Stimulated activated effector memory CD8-positive, alpha-beta T cell treated with anti-CD3 and anti-CD28 coated beads, Interleukin-12 subunit alpha, Interleukin-12 subunit beta, amount 100 ng/mL, for 72 hours (primary cell): ENCODE data around the gene IGF2R.
A peak's percentile ranks its signal among the peaks of the same experiment; 100 is the strongest.
"Not testable (repeated sequence)": the region's sequence is repeated elsewhere in the genome, so short reads cannot be mapped to it uniquely, and the experiment has no call there.

ENCODE experiments used
- ATAC-seq: fragments of 150-1000 bp; cut with Tn5 transposase; 2 replicates; pipeline ENCODE4 v1.10.0; 2021
- DNase-seq, 2 donors: peaks; one replicate each; pipeline ENCODE4 v3.0.0; 2021 to 2022; ENCODE audit warnings: low spot score in 2 of 2
- H3K27ac Mint-ChIP-seq: one replicate; pipeline ENCODE4 v1.8.0; 2022; ENCODE audit warnings: mild to moderate bottlenecking, mixed read lengths
- H3K36me3 Mint-ChIP-seq: one replicate; pipeline ENCODE4 v1.8.0; 2022; ENCODE audit warnings: mild to moderate bottlenecking, mixed read lengths
- H3K4me1 Mint-ChIP-seq: one replicate; pipeline ENCODE4 v1.8.0; 2022; ENCODE audit warnings: mixed read lengths
- H3K4me3 Mint-ChIP-seq: one replicate; pipeline ENCODE4 v1.8.0; 2022; ENCODE audit warnings: mild to moderate bottlenecking, mixed read lengths
- H3K9me3 Mint-ChIP-seq: one replicate; pipeline ENCODE4 v1.8.0; 2022; ENCODE audit warnings: mixed read lengths

The IGF2R gene

DNA sequence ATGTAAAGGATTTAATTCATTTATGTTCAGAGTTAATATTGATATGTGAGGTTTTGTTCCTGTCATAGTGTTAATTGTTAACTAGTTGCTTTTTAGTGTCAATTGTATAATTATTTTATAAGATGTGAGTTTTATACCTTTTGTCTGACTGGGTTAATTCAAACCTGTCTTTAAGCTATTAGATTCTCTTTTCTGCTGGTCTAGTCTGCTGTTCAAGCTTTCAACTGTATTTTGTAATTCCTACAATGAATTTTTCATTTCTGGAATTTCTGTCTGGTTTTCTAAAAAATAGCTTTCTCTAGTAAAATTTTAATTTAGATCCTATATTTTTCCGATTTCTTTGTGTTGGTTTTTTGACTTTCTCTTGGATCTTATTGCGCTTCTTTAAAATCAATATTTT is 26.5 kb downstream of the IGF2R start:
- Mint-ChIP-seq H3K27ac (no peak overlapping the region), H3K9me3 (peaks cover 1% of the 10 kb centered on the region), H3K36me3 (peaks cover 89% of the 10 kb centered on the region), H3K4me1 (peaks cover 92% of the 10 kb centered on the region), H3K4me3 (no peak overlapping the region)
- no peak for ATAC-seq
- no peak for DNase-seq

DNA sequence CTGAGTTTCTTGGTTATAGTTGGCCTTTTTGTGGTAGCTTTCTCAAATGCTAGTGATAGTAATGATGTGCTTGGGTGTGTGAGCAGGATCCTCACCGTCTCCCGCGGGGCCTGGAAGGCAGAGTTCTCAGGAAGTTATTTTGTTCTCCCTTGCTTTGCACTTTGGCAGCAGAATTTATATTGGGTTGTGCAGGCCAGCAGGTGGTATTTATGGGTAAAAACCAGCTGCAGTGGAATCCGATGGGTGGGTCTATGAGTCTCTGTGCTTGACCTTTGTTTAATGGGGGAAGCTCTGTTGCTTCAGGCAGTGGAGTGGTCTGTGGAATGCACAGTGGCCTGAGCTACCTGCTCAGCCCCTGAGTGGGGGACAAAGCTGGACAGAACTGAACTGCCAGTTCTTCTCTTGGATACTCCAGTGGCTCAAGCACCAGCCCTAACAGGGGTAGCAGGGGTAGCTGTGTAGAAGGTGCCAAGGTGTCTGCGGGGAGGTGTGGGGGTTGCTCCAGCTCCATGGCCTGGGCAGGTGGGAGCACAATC is 27.3 kb downstream of the IGF2R start:
- ATAC-seq (no peak), DNase-seq (no peak)
- H3K36me3 Mint-ChIP-seq: peaks cover 96% of the 10 kb centered on the region
- H3K9me3 Mint-ChIP-seq: peaks cover 3% of the 10 kb centered on the region
- H3K4me1 Mint-ChIP-seq: peaks cover 92% of the 10 kb centered on the region
- H3K4me3 Mint-ChIP-seq: no peak overlapping the region
- H3K27ac Mint-ChIP-seq: peak overlapping the region; percentile 39

DNA sequence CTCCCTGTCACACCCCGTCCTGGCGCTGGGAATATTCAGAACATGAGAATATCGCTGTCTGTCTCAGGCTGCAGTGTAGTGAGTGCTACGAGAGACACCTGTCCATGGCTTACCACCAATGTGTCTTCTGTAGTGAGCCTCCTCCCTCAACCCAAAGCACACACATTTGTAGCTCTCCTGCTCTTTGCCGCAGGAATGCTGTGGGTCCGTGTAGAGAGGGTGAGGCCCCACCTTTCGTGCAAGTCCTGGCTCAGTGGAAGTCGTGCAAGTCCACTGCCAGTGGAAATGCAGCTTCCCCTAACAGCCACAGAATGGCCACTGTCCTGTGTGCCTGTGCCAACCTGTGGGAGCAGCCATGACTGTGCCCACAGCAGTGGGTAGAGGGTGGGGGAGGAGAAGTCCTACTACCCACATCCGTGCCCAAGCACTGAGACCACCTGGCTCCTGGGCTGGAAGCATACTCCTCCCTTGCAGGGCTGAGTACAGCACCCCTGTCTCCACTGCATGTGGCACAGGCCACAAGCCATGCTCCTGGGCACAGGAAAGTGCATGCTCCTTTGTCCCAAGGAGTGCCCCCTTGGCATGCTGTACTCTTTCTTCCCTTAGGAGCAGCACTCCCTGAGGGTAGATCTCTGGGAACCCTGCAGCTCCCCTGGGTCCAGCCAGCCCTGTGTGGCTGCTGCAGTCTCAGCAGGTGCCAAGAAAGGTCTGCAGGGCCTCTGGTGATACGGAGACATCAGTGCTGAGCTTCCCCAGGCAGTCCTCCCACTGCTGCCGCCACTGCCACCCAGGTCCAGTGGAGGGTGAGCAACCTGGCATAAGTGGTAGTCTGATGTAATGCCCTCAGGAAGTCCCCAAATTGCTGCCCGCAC is 28.0 kb downstream of the IGF2R start:
- Mint-ChIP-seq H3K36me3 (peaks cover 90% of the 10 kb centered on the region), H3K4me3 (no peak overlapping the region), H3K9me3 (peaks cover 3% of the 10 kb centered on the region), H3K4me1 (peaks cover 85% of the 10 kb centered on the region), H3K27ac (peak overlapping the region; percentile 58)
- DNase-seq (no peak), ATAC-seq (no peak)

DNA sequence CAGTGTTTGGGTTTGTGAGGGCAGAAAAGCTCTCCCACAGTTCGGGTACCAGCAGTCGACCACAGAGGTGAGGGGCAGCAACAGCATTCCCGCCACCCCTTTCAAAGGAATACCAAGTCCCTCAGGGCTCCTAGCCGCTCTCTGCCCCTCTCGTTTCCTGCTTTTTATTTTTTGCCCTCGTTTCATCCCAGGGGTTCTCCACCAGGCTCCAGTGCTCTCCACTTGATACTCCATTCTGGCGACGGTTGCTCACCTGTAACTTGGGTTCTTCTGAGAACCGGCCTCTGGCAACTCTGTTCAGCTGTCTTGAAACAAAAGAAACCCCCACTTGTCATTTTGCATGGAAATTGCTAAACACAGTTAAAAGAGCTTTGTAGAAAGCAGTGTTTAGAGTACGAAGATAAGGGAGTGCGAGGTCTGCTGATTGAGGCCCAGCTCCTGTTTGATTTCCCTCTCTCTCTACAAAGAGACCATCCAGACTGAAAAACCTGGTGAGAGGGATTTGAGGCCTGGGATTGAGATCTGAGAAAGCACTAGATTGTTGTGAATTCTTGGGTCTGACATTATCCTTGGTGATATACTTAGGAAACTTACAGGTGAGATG is 28.7 kb downstream of the IGF2R start:
- ATAC-seq (no peak), DNase-seq (no peak)
- Mint-ChIP-seq H3K4me1 (peaks cover 84% of the 10 kb centered on the region), H3K27ac (peak overlapping the region; percentile 58), H3K36me3 (peaks cover 90% of the 10 kb centered on the region), H3K9me3 (peaks cover 3% of the 10 kb centered on the region), H3K4me3 (no peak overlapping the region)

DNA sequence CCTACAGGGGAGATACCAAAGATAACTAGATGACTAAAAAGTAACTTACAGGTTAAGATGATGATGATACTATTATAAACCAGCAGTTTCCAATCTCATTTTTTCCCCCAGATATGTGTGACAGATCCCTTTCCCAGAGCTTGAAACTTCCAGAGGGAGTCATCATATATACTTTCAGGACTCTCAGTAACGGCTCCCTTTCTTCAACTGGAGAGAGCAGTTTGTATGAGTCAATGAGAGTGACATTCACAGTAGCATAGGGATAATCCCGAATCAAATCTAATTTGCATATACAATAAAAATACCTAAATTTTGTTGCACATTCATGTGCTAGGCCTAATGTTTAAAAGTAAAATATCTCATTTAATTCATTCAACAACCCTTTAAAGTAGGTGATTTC is 29.7 kb downstream of the IGF2R start:
- Mint-ChIP-seq H3K4me1 (peaks cover 77% of the 10 kb centered on the region), H3K36me3 (peaks cover 86% of the 10 kb centered on the region), H3K9me3 (peaks cover 3% of the 10 kb centered on the region), H3K27ac (peak overlapping the region; percentile 88), H3K4me3 (no peak overlapping the region)
- ATAC-seq (no peak), DNase-seq (no peak)

DNA sequence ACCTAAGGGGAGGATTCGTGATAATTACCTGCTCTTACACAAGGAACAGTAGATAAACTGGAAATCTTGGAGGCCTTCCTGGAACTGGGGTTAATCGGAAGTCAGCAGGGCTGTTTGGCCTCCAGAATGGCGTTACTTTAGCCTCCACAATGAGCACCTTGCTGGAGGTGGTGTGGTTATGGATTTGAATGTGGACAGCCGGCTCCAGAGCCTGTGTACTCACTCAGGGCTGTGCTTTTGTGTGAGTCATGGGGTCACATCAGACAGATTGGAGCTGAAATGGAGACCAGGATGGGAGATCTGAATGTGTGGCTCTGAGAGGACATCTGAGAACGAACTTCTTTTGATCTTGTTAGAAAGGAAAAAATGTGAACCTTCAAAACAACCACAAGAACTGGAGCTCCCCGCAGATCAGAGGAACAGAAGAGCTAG is 30.4 kb downstream of the IGF2R start:
- peak; percentile 51 for ATAC-seq
- no peak overlapping the region for H3K4me3 Mint-ChIP-seq
- DNase-seq: no peak
- H3K36me3 Mint-ChIP-seq: peaks cover 86% of the 10 kb centered on the region
- H3K9me3 Mint-ChIP-seq: peaks cover 3% of the 10 kb centered on the region
- peaks cover 77% of the 10 kb centered on the region for H3K4me1 Mint-ChIP-seq
- H3K27ac Mint-ChIP-seq: peak overlapping the region; percentile 88

DNA sequence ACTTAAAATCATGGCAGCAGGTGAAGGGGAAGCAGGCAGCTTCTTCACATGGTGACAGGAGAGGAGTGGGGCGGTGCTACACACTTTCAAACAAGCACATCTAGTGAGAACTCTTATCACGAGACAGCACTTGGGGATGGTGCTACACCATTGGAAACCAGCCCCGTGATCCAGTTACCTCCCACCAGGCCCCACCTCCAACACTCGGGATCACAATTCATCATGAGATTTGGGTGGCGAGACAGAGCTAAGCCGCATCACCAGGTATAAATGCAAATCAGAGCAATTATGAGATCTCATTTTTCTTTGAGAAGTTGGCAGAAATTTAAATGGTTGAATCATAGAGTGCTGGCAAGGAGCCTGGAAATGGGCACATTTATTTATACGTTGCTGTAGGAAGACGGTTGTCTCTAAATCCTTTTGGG is 31.4 kb downstream of the IGF2R start:
- peaks cover 84% of the 10 kb centered on the region for H3K36me3 Mint-ChIP-seq
- H3K27ac Mint-ChIP-seq: peak overlapping the region; percentile 88
- H3K9me3 Mint-ChIP-seq: peaks cover 3% of the 10 kb centered on the region
- ATAC-seq (no peak), DNase-seq (no peak)
- H3K4me3 Mint-ChIP-seq: no peak overlapping the region
- H3K4me1 Mint-ChIP-seq: peaks cover 76% of the 10 kb centered on the region

DNA sequence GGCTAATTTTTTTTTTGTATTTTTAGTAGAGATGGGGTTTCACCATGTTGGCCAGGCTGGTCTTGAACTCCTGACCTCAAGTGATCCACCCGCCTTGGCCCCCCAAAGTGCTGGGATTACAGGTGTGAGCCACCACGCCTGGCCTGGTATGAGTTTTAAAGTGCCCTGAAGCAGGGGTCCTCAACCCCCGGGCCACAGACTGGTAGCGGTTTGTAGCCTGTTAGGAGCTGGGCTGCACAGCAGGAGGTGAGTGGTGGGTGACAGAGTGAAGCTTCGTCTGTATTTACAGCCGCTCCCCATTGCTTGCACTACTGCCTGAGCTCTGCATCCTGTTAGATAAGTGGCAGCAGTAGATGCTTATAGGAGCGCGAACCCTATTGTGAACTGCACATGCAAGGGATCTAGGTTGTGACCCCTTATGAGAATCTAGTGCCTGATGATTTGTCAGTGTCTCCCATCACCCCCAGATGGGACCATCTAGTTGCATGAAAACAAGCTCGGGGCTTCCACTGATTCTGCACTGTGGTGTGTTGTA is 32.1 kb downstream of the IGF2R start:
- H3K36me3 Mint-ChIP-seq: peaks cover 80% of the 10 kb centered on the region
- H3K9me3 Mint-ChIP-seq, H3K4me3 Mint-ChIP-seq, ATAC-seq, DNase-seq, H3K27ac Mint-ChIP-seq: not testable (repeated sequence)
- peaks cover 69% of the 10 kb centered on the region for H3K4me1 Mint-ChIP-seq

DNA sequence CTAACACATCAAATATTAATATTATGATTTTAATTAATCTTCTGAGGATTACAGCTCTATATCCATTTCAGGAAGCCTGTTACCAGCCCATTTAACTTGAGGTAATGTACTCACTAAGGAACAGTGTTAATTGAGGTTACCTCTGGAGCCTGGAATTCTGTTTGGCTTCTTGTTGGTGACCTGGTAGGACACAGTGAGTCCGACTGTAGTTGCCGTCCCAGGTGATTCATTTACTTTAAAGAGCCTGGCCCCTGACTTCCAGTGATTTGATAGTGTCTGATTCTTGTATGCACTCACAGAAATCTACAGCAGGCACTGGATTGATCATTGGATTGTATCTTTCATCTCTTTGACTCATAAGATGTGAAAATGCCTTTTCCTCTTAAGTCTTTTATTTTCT is 34.0 kb downstream of the IGF2R start:
- H3K4me1 Mint-ChIP-seq: peaks cover 69% of the 10 kb centered on the region
- H3K9me3 Mint-ChIP-seq: peaks cover 3% of the 10 kb centered on the region
- ATAC-seq (no peak), DNase-seq (no peak)
- H3K4me3 Mint-ChIP-seq: no peak overlapping the region
- H3K27ac Mint-ChIP-seq: no peak overlapping the region
- H3K36me3 Mint-ChIP-seq: peaks cover 75% of the 10 kb centered on the region

DNA sequence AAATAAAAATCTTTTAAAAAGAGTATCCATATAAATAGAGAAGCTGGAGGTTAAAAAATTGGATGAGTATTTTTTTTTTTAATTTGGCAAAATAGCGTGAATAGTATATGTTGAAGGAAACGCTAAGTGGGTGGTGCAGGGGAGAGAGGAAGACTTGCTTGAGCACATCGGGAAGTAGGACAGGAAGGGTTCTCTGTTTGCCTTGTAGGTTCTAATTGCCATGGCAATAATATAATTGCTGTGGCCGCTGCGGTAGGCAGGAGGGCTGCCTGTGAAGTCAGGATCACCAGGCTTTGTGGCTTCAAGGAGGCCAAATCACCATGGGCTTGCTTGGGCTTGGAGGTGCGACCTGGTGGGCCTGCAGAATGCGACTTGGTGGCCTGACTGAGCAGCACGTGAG is 35.1 kb downstream of the IGF2R start:
- H3K4me1 Mint-ChIP-seq: peaks cover 71% of the 10 kb centered on the region
- peak overlapping the region; percentile 14 for H3K4me3 Mint-ChIP-seq
- DNase-seq: no peak
- H3K9me3 Mint-ChIP-seq: peaks cover 3% of the 10 kb centered on the region
- peak overlapping the region; percentile 77 for H3K27ac Mint-ChIP-seq
- ATAC-seq: peak; percentile 65
- H3K36me3 Mint-ChIP-seq: peaks cover 73% of the 10 kb centered on the region

DNA sequence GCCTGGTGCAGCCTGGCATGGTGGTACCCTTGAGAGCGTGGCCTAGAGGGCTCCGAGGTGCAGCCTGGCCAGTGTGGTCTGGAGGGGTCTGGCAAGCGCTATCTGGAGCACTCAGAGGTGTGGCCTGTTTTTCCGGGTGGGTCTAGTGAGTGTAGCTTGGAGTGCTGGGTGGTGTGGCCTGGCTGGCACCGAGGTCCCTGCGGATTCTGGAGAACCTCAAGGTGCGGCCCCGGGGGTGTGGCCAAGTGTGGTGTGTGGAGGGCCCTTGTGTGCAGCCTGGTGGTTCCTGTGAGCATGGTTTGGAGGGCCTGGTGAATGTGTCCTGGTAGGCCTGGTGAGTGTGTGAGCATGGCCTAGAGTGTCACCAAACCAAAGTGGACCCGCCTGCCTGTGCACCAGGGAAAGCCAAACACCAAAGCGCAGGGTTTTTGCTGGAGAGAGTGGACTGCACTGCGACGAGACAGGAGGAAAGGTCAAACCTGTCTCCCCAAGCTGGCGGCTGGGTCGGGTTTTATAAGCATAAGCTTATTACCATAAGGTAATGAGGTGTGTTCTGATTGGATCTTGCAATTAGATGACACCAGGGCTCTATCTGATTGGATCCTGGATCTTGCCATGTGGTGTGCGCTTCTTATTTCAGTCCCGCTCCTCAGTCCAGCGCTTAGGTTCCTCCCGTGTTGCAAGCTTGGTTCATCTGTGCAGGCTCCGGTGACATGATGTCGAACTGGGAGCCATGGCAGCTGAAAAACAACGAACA is 35.7 kb downstream of the IGF2R start:
- peaks cover 3% of the 10 kb centered on the region for H3K9me3 Mint-ChIP-seq
- DNase-seq (no peak), ATAC-seq (peak; percentile 15)
- peaks cover 66% of the 10 kb centered on the region for H3K4me1 Mint-ChIP-seq
- peak overlapping the region; percentile 77 for H3K27ac Mint-ChIP-seq
- peaks cover 73% of the 10 kb centered on the region for H3K36me3 Mint-ChIP-seq
- peak overlapping the region; percentile 14 for H3K4me3 Mint-ChIP-seq

DNA sequence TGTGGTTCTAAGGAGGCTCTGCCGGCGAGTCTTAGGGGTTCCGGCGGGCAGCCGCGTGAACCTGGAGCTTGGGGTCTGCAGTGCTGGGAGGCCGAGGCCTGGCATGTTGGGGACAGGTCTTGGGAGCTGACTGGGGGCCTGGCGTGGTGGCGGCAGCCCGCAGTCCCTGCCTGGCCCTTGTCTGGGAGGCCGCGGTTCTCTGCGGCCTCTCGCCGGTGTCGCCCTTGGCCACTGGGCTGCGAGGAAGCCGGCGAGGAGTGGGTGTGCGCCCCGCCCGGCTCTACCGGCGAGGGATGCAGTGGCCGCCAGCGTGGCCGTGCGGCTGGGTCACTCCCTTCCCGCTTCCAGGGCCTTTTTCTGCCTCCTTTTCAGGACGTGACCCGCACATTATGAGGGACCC is 36.3 kb downstream of the IGF2R start:
- Mint-ChIP-seq H3K4me3 (peak overlapping the region; percentile 14), H3K27ac (peak overlapping the region; percentile 77), H3K4me1 (peaks cover 60% of the 10 kb centered on the region)

DNA sequence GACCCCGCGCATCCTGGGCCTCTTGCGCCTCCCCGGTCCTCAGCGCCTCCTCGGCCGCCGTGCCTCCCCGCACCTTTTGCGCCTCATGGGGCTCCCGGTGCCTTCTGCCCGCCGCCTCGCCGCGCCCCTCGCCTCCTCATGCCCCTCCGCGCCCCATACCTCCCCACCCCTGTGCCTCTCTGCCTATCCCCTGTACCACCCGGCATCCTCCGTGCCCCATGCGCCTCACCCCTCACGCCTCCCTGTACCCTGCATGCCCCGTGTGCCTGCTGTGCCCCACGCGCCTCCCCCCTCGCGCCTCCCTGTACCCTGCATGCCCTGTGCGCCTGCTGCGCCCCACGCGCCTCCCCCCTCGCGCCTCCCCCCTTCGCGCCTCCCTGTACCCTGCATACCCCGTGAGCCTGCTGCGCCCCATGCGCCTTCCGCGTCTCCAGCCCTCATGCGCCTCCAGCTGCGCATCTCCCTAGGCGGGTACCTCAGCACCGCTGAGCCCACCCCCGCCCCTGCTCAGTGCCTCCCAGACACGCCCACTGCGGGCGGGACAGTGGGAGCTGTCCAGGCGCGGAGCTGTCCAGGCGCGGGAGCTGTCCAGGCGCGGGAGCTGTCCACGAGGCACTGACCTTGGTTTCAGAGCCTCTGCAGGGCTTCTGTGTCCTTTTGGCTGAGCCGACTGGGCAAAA is 37.1 kb downstream of the IGF2R start:
- H3K4me1 Mint-ChIP-seq: peaks cover 56% of the 10 kb centered on the region
- H3K27ac Mint-ChIP-seq: no peak overlapping the region
- peak; percentile 51 for ATAC-seq
- no peaks in the 10 kb centered on the region for H3K9me3 Mint-ChIP-seq
- H3K36me3 Mint-ChIP-seq: peaks cover 73% of the 10 kb centered on the region
- peak overlapping the region; percentile 13 for H3K4me3 Mint-ChIP-seq
- DNase-seq: no peak

More for the DNA sequence above, 36.3 kb downstream of the IGF2R start:
- ATAC-seq: no peak
- H3K36me3 Mint-ChIP-seq: peaks cover 73% of the 10 kb centered on the region
- DNase-seq: no peak
- H3K9me3 Mint-ChIP-seq: peaks cover 3% of the 10 kb centered on the region

DNA sequence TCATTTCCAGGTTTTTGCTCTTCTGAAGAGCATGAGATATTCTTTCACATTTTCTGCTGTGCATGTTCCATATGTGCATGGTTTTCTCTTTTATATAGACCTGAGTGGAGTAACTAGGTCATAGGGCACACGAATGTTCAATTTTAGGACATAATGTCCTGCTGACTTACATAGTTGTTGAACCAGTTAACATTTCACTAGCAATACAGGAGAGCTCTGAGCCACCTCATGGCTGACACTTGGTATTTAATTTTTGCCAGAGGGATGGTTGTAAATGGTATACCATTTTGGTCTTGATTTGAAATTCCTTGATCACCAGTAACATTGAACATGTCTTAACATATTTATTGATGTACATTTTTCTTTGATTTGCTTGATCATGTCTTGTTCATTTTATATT is 38.3 kb downstream of the IGF2R start:
- H3K9me3 Mint-ChIP-seq: no peaks in the 10 kb centered on the region
- peaks cover 65% of the 10 kb centered on the region for H3K4me1 Mint-ChIP-seq
- peak overlapping the region; percentile 63 for H3K27ac Mint-ChIP-seq
- ATAC-seq: no peak
- H3K4me3 Mint-ChIP-seq: no peak overlapping the region
- no peak for DNase-seq
- peaks cover 81% of the 10 kb centered on the region for H3K36me3 Mint-ChIP-seq
